SK-N-SH treated with all-trans-retinoic acid at 6 μM for 48 hours (cell line): ENCODE data around the gene PLEKHG3.

Experiments used
- ATAC-seq: fragments of 200-7000 bp; cut with Tn5 transposase; 3 replicates; pipeline ENCODE4 v1.9.1; 2020; ENCODE audit warnings: mild to moderate bottlenecking, moderate library complexity
- ARNTL ChIP-seq: fragments of 450-650 bp; formaldehyde crosslinking; IDR thresholded peaks from 2 replicates; pipeline ENCODE4 v1.5.0; 2020; ENCODE audit warnings: low read depth, mild to moderate bottlenecking, moderate library complexity, borderline replicate concordance
- CREB5 ChIP-seq: fragments of 250-450 bp; sonication (Bioruptor Pico); IDR thresholded peaks from 2 replicates; pipeline ENCODE4 v1.5.1; 2020; ENCODE audit warnings: low read depth, mild to moderate bottlenecking, moderate library complexity
- CSDC2 ChIP-seq: fragments of 250-450 bp; sonication (Bioruptor Pico); IDR thresholded peaks from 2 replicates; pipeline ENCODE4 v1.5.0; 2020; ENCODE audit warnings: mild to moderate bottlenecking, moderate library complexity
- CSRNP3 ChIP-seq: fragments of 250-450 bp; sonication (Bioruptor Pico); IDR thresholded peaks from 2 replicates; pipeline ENCODE4 v1.5.1; 2021; ENCODE audit warnings: mild to moderate bottlenecking, moderate library complexity
- ESRRG ChIP-seq: fragments of 250-450 bp; sonication (Bioruptor Pico); IDR thresholded peaks from 2 replicates; pipeline ENCODE4 v1.6.1; 2021; ENCODE audit warnings: mild to moderate bottlenecking
- GLIS3 ChIP-seq: fragments of 250-450 bp; sonication (Bioruptor Pico); IDR thresholded peaks from 2 replicates; pipeline ENCODE4 v1.5.0; 2020; ENCODE audit warnings: mild to moderate bottlenecking, moderate library complexity
- ISL1 ChIP-seq: fragments of 250-450 bp; sonication (Bioruptor Pico); IDR thresholded peaks from 2 replicates; pipeline ENCODE4 v2.1.2; 2022; ENCODE audit warnings: mild to moderate bottlenecking, moderate library complexity
- OSR1 ChIP-seq: fragments of 250-450 bp; sonication (Bioruptor Pico); IDR thresholded peaks from 2 replicates; pipeline ENCODE4 v1.8.0; 2022; ENCODE audit warnings: moderate library complexity, mild to moderate bottlenecking, inconsistent platforms
- PATZ1 ChIP-seq: fragments of 250-450 bp; sonication (Bioruptor Pico); IDR thresholded peaks from 2 replicates; pipeline ENCODE4 v1.8.0; 2020; ENCODE audit warnings: mild to moderate bottlenecking, moderate library complexity, borderline replicate concordance
- POU6F1 ChIP-seq: fragments of 250-450 bp; sonication (Bioruptor Pico); IDR thresholded peaks from 2 replicates; pipeline ENCODE4 v1.8.0; 2021; ENCODE audit warnings: low read depth, mild to moderate bottlenecking, moderate library complexity, borderline replicate concordance
- PPARA ChIP-seq: fragments of 250-450 bp; sonication (Bioruptor Pico); IDR thresholded peaks from 2 replicates; pipeline ENCODE4 v1.5.0; 2020; ENCODE audit warnings: mild to moderate bottlenecking, borderline replicate concordance
- RARB ChIP-seq: fragments of 250-450 bp; sonication (Bioruptor Pico); IDR thresholded peaks from 2 replicates; pipeline ENCODE4 v1.8.0; 2021; ENCODE audit warnings: mild to moderate bottlenecking, moderate library complexity
- SNAI2 ChIP-seq: fragments of 250-450 bp; sonication (Bioruptor Pico); IDR thresholded peaks from 2 replicates; pipeline ENCODE4 v1.5.0; 2020; ENCODE audit warnings: mild to moderate bottlenecking, moderate library complexity
- TCF4 ChIP-seq: fragments of 250-450 bp; sonication (Bioruptor Pico); IDR thresholded peaks from 2 replicates; pipeline ENCODE4 v1.8.0; 2021; ENCODE audit warnings: mild to moderate bottlenecking, moderate library complexity, borderline replicate concordance
- TOX ChIP-seq: fragments of 250-450 bp; sonication (Bioruptor Pico); IDR thresholded peaks from 2 replicates; pipeline ENCODE4 v1.8.0; 2021; ENCODE audit warnings: mild to moderate bottlenecking, moderate library complexity, borderline replicate concordance
- TSHZ2 ChIP-seq: fragments of 250-450 bp; sonication (Bioruptor Pico); IDR thresholded peaks from 2 replicates; pipeline ENCODE4 v1.5.0; 2020; ENCODE audit warnings: mild to moderate bottlenecking, moderate library complexity
- ZC3H10 ChIP-seq: fragments of 250-450 bp; sonication (Bioruptor Pico); IDR thresholded peaks from 2 replicates; pipeline ENCODE4 v1.5.1; 2021; ENCODE audit warnings: mild to moderate bottlenecking, moderate library complexity
- ZFP3 ChIP-seq: fragments of 250-450 bp; sonication (Bioruptor Pico); IDR thresholded peaks from 2 replicates; pipeline ENCODE4 v1.5.0; 2020; ENCODE audit warnings: mild to moderate bottlenecking, moderate library complexity
- ZFP30 ChIP-seq: fragments of 450-650 bp; formaldehyde crosslinking; IDR thresholded peaks from 2 replicates; pipeline ENCODE4 v1.5.0; 2022; ENCODE audit warnings: mild to moderate bottlenecking, moderate library complexity
- ZNF565 ChIP-seq: fragments of 450-650 bp; formaldehyde crosslinking; conservative IDR thresholded peaks from 2 replicates; pipeline ENCODE4 v1.5.0; 2020; ENCODE audit warnings: low read depth, mild to moderate bottlenecking, moderate library complexity
- ZNF70 ChIP-seq: fragments of 450-650 bp; formaldehyde crosslinking; IDR thresholded peaks from 2 replicates; pipeline ENCODE4 v1.5.0; 2020; ENCODE audit warnings: mild to moderate bottlenecking, moderate library complexity
- ZNF8 ChIP-seq: fragments of 450-650 bp; formaldehyde crosslinking; IDR thresholded peaks from 2 replicates; pipeline ENCODE4 v1.5.0; 2020; ENCODE audit warnings: mild to moderate bottlenecking, moderate library complexity

The PLEKHG3 gene

GRCh38 chr14:64707661-64708060 lies 3.4 kb downstream of the PLEKHG3 start:
- TF ChIP-seq ARNTL (no peak), OSR1 (no peak), ZNF8 (CRISPR knock-in tag) (no peak), ZFP30 (CRISPR knock-in tag) (no peak), CSDC2 (no peak), ZFP3 (CRISPR knock-in tag) (no peak), PATZ1 (CRISPR knock-in tag) (no peak), ESRRG (no peak), CSRNP3 (CRISPR knock-in tag) (no peak), PPARA (CRISPR knock-in tag) (no peak), ZNF70 (CRISPR knock-in tag) (no peak), CREB5 (CRISPR knock-in tag) (no peak), ISL1 (CRISPR knock-in tag) (no peak), ZC3H10 (CRISPR knock-in tag) (no peak), GLIS3 (CRISPR knock-in tag) (no peak), POU6F1 (CRISPR knock-in tag) (no peak), SNAI2 (CRISPR knock-in tag) (no peak)
- ATAC-seq: no peak

GRCh38 chr14:64708148-64709004 lies 4.2 kb downstream of the PLEKHG3 start:
- ATAC-seq: no peak
- TF ChIP-seq TCF4 (CRISPR knock-in tag) (no peak), ZC3H10 (CRISPR knock-in tag) (no peak), PPARA (CRISPR knock-in tag) (no peak), CSDC2 (no peak), TSHZ2 (no peak), ZNF70 (CRISPR knock-in tag) (no peak), TOX (CRISPR knock-in tag) (no peak), RARB (CRISPR knock-in tag) (no peak), CREB5 (CRISPR knock-in tag) (no peak), OSR1 (no peak), CSRNP3 (CRISPR knock-in tag) (no peak), SNAI2 (CRISPR knock-in tag) (no peak), ZNF8 (CRISPR knock-in tag) (no peak), ESRRG (no peak), GLIS3 (CRISPR knock-in tag) (no peak), ZNF565 (no peak), ISL1 (CRISPR knock-in tag) (no peak), POU6F1 (CRISPR knock-in tag) (no peak)
